ENCODE results near the gene TAF11L3. TPM values are rescaled to one million over a fixed set of nuclear protein-coding genes. Genes with fewer than 3 reads are reported as not detected.
"Not testable (repeated sequence)": the region's sequence is repeated elsewhere in the genome, so short reads cannot be mapped to it uniquely, and the experiment has no call there.

Gene TAF11L3
- total RNA-seq (not detected), polyA plus RNA-seq (ENCODE audit: insufficient read depth, low read depth, low replicate concordance) (not detected)
- long read RNA-seq, donor 1, result 0 reads
- long read RNA-seq, donor 2, result 0 reads
- long read RNA-seq, donor 3, result 0 reads
- long read RNA-seq, donor 4, result 0 reads
- long read RNA-seq, donor 5, result 0 reads
- long read RNA-seq, donor 6, result 0 reads
- long read RNA-seq, donor 7, result 0 reads
- long read RNA-seq, donor 8, result 0 reads
- long read RNA-seq, donor 9, result 0 reads
- long read RNA-seq, donor 10, result 0 reads

- intact Hi-C loops (cut with DNase I); H3K9ac ChIP-seq (ENCODE audit: low read length in 3 of 3); H3K36me3 ChIP-seq (ENCODE audit: control insufficient read depth in 2 of 3, insufficient read depth in 3 of 3, low read length in 3 of 3); DNase-seq; H3K4me1 ChIP-seq (ENCODE audit: control insufficient read depth in 2 of 3, insufficient read depth in 2 of 3, low read depth in 1 of 3, low read length in 3 of 3); H3K4me3 ChIP-seq (ENCODE audit: low read length in 3 of 3); FAIRE-seq; H3K27ac ChIP-seq (ENCODE audit: low read depth in 2 of 2, low read length in 2 of 2); H3K9me3 ChIP-seq (ENCODE audit: control insufficient read depth in 2 of 3, insufficient read depth in 1 of 3, low read length in 3 of 3); H3K27me3 ChIP-seq (ENCODE audit: control insufficient read depth, insufficient read depth, low read length): not testable (repeated sequence)
Observed at GRCh38 chr5:17518067-17518466, at the start of gene TAF11L3. Gene TAF11L3 (plus strand): TSS chr5:17518367.

DNA sequence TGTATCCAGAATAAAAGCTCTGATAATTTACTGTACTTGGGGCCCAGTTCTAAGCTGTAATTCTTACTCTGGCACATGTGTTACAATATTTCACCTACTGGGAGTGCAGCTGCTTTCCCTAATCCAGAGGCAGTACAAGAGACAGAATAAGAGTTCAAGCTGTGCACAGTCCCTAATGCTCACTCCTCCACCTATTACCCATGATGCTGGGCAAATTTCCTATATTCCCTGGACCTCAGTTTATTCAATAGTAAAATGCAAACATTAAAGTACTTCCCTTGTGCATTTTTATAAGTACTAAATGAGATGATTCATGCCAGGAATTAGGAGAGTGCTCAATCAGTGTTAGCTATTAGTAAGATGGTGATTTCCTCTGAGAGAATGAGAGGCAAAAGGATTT lies 48.1 kb upstream of the TAF11L3 start:
- no peak overlapping the region for H3K9ac ChIP-seq (ENCODE audit: low read length in 3 of 3)
- no peak overlapping the region for H3K27ac ChIP-seq (ENCODE audit: low read depth in 2 of 2, low read length in 2 of 2)
- intact Hi-C loops (cut with DNase I), result no loop called here
- no peaks in the 10 kb centered on the region for H3K36me3 ChIP-seq (ENCODE audit: control insufficient read depth in 2 of 3, insufficient read depth in 3 of 3, low read length in 3 of 3)
- no peak overlapping the region for H3K4me3 ChIP-seq (ENCODE audit: low read length in 3 of 3)
- FAIRE-seq (no peak), DNase-seq (peak in 2 of 5 donors; percentile 9 to 34)
- no peaks in the 10 kb centered on the region for H3K9me3 ChIP-seq (ENCODE audit: control insufficient read depth in 2 of 3, insufficient read depth in 1 of 3, low read length in 3 of 3)
- no peaks in the 10 kb centered on the region for H3K4me1 ChIP-seq (ENCODE audit: control insufficient read depth in 2 of 3, insufficient read depth in 2 of 3, low read depth in 1 of 3, low read length in 3 of 3)
- TF ChIP-seq, protein P1, sequence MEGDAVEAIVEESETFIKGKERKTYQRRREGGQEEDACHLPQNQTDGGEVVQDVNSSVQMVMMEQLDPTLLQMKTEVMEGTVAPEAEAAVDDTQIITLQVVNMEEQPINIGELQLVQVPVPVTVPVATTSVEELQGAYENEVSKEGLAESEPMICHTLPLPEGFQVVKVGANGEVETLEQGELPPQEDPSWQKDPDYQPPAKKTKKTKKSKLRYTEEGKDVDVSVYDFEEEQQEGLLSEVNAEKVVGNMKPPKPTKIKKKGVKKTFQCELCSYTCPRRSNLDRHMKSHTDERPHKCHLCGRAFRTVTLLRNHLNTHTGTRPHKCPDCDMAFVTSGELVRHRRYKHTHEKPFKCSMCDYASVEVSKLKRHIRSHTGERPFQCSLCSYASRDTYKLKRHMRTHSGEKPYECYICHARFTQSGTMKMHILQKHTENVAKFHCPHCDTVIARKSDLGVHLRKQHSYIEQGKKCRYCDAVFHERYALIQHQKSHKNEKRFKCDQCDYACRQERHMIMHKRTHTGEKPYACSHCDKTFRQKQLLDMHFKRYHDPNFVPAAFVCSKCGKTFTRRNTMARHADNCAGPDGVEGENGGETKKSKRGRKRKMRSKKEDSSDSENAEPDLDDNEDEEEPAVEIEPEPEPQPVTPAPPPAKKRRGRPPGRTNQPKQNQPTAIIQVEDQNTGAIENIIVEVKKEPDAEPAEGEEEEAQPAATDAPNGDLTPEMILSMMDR (IDR thresholded peaks at IDR 0.05; ENCODE audit: borderline replicate concordance, extremely low read depth, insufficient read depth), result no peak
- no peaks in the 10 kb centered on the region for H3K27me3 ChIP-seq (ENCODE audit: control insufficient read depth, insufficient read depth, low read length)

GRCh38 chr5:17475064-17475463 lies 43.1 kb upstream of the TAF11L3 start:
- H3K27ac ChIP-seq (ENCODE audit: low read depth in 2 of 2, low read length in 2 of 2); H3K36me3 ChIP-seq (ENCODE audit: control insufficient read depth in 2 of 3, insufficient read depth in 3 of 3, low read length in 3 of 3); FAIRE-seq; H3K4me1 ChIP-seq (ENCODE audit: control insufficient read depth in 2 of 3, insufficient read depth in 2 of 3, low read depth in 1 of 3, low read length in 3 of 3); intact Hi-C loops (cut with DNase I); H3K9ac ChIP-seq (ENCODE audit: low read length in 3 of 3); H3K4me3 ChIP-seq (ENCODE audit: low read length in 3 of 3); H3K9me3 ChIP-seq (ENCODE audit: control insufficient read depth in 2 of 3, insufficient read depth in 1 of 3, low read length in 3 of 3); DNase-seq; H3K27me3 ChIP-seq (ENCODE audit: control insufficient read depth, insufficient read depth, low read length): not testable (repeated sequence)

DNA sequence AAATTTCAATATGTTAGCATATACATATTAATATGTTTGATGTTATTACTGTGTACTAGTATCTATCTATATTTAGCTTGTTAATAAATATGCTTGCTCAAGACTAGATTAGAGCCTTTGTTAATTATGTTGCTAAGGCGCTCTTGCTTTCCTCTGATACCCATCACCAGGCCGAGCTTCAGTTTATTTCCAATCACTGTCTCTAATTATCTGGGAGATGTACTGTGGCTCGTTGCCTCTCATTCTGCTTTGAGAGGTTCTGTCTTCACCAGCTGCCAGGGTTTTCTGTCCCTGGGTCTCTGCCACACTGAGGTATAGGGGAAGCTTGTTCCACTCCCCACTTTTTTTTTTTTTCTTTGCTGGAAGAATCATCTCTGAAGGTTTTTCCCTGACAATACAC lies 41.1 kb upstream of the TAF11L3 start:
- Histone ChIP-seq H3K27me3 (ENCODE audit: control insufficient read depth, insufficient read depth, low read length) (no peaks in the 10 kb centered on the region), H3K4me3 (ENCODE audit: low read length in 3 of 3) (no peak overlapping the region), H3K4me1 (ENCODE audit: control insufficient read depth in 2 of 3, insufficient read depth in 2 of 3, low read depth in 1 of 3, low read length in 3 of 3) (no peaks in the 10 kb centered on the region), H3K36me3 (ENCODE audit: control insufficient read depth in 2 of 3, insufficient read depth in 3 of 3, low read length in 3 of 3) (no peaks in the 10 kb centered on the region), H3K9ac (ENCODE audit: low read length in 3 of 3) (no peak overlapping the region), H3K27ac (ENCODE audit: low read depth in 2 of 2, low read length in 2 of 2) (no peak overlapping the region), H3K9me3 (ENCODE audit: control insufficient read depth in 2 of 3, insufficient read depth in 1 of 3, low read length in 3 of 3) (no peaks in the 10 kb centered on the region)
- TF ChIP-seq, protein P1 (IDR thresholded peaks at IDR 0.05; ENCODE audit: borderline replicate concordance, extremely low read depth, insufficient read depth), result no peak
- intact Hi-C loops (cut with DNase I), result no loop called here
- DNase-seq (no peak), FAIRE-seq (no peak)

Data from kidney (tissue), 22 donors.